HCT116 (cell line): ENCODE results near the gene BICD1.

Experiments
- CEBPB ChIP-seq: IDR thresholded peaks from 2 replicates; pipeline ENCODE4 v1.6.1; 2012; ENCODE audit warnings: low read depth
- CTCF ChIP-seq, 3 experiments: fragments of 200-600 bp in 1 of 3; sonication (generic) in 1 of 3; IDR thresholded peaks in 2 of 3; conservative IDR thresholded peaks in 1 of 3; 2 replicates each; pipeline ENCODE4 v1.5.1; 2012 to 2017; ENCODE audit warnings: low read depth in 2 of 3, low read length in 2 of 3, antibody characterized with exemption in 1 of 3, borderline replicate concordance in 1 of 3, control low read depth in 1 of 3, mild to moderate bottlenecking in 1 of 3, mixed read lengths in 1 of 3, mixed run types in 1 of 3, moderate library complexity in 1 of 3; ENCODE audit not compliant: insufficient read depth in 1 of 3
- EZH2 ChIP-seq: fragments of 200-600 bp; sonication (generic); IDR thresholded peaks from 2 replicates; pipeline ENCODE4 v1.6.1; 2017; ENCODE audit warnings: antibody characterized with exemption, mixed run types
- JUND ChIP-seq: IDR thresholded peaks from 2 replicates; pipeline ENCODE4 v1.6.1; 2012
- POLR2A ChIP-seq: IDR thresholded peaks from 2 replicates; pipeline ENCODE4 v1.7.0; 2011; ENCODE audit warnings: borderline replicate concordance; ENCODE audit not compliant: insufficient read depth, insufficient read length; ENCODE audit errors: extremely low read depth
- POLR2AphosphoS5 ChIP-seq: IDR thresholded peaks from 2 replicates; pipeline ENCODE4 v1.6.1; 2011; ENCODE audit warnings: mild to moderate bottlenecking, low read depth, low read length, moderate library complexity
- TCF7L2 ChIP-seq: IDR thresholded peaks from 2 replicates; pipeline ENCODE4 v1.7.0; 2011; ENCODE audit warnings: borderline replicate concordance, inconsistent platforms; ENCODE audit not compliant: insufficient read depth, insufficient read length; ENCODE audit errors: extremely low read depth
- YY1 ChIP-seq: IDR thresholded peaks from 2 replicates; pipeline ENCODE4 v1.6.1; 2011; ENCODE audit warnings: low read length, low read depth, moderate library complexity, mild to moderate bottlenecking; ENCODE audit not compliant: insufficient replicate concordance; ENCODE audit errors: extremely low read depth
- ZBTB33 ChIP-seq: IDR thresholded peaks from 2 replicates; pipeline ENCODE4 v1.6.1; 2011; ENCODE audit warnings: mild to moderate bottlenecking, low read length, moderate library complexity; ENCODE audit not compliant: insufficient replicate concordance; ENCODE audit errors: extremely low read depth
- ZFX ChIP-seq: fragments of 450-650 bp; IDR thresholded peaks from 2 replicates; pipeline ENCODE4 v1.6.1; 2017
- TF ChIP-seq, protein P1 (sequence below): IDR thresholded peaks from 2 replicates; pipeline ENCODE4 v1.6.1; 2012
- TF ChIP-seq, protein P2 (sequence below): IDR thresholded peaks from 2 replicates; pipeline ENCODE4 v1.6.1; 2012; ENCODE audit warnings: low read depth

DNA sequence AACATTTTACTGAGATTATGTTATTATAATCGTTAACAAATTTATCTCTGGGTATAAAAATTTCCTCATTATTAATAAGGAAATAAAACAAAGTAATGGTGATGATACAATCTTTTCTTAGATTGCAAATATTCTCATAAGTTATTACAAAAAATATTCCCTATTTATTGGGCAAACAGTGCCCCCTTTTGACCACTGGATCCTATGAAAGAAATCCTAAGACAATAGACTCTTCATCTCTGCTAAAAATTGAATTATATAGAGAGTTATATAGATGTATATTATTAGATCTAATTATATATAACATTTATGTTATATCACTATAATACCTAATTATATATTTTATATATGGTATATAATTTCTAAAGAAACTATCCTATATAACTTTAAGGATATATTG lies 198.5 kb downstream of the BICD1 start:
- TF ChIP-seq CTCF (IDR thresholded peaks at IDR 0.05 in 2 of 3, conservative IDR thresholded peaks at IDR 0.05 in 1 of 3; ENCODE audit: borderline replicate concordance in 1 of 3, insufficient read depth in 1 of 3, low read depth in 2 of 3, low read length in 2 of 3) (peak; percentile 46 to 68 (median 59)), TCF7L2 (no peak), ZBTB33 (no peak), CEBPB (no peak), POLR2AphosphoS5 (no peak), POLR2A (no peak), ZFX (no peak), YY1 (no peak), EZH2 (no peak), JUND (no peak)
- TF ChIP-seq, protein P1, sequence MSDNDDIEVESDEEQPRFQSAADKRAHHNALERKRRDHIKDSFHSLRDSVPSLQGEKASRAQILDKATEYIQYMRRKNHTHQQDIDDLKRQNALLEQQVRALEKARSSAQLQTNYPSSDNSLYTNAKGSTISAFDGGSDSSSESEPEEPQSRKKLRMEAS, result no peak
- TF ChIP-seq, protein P2, sequence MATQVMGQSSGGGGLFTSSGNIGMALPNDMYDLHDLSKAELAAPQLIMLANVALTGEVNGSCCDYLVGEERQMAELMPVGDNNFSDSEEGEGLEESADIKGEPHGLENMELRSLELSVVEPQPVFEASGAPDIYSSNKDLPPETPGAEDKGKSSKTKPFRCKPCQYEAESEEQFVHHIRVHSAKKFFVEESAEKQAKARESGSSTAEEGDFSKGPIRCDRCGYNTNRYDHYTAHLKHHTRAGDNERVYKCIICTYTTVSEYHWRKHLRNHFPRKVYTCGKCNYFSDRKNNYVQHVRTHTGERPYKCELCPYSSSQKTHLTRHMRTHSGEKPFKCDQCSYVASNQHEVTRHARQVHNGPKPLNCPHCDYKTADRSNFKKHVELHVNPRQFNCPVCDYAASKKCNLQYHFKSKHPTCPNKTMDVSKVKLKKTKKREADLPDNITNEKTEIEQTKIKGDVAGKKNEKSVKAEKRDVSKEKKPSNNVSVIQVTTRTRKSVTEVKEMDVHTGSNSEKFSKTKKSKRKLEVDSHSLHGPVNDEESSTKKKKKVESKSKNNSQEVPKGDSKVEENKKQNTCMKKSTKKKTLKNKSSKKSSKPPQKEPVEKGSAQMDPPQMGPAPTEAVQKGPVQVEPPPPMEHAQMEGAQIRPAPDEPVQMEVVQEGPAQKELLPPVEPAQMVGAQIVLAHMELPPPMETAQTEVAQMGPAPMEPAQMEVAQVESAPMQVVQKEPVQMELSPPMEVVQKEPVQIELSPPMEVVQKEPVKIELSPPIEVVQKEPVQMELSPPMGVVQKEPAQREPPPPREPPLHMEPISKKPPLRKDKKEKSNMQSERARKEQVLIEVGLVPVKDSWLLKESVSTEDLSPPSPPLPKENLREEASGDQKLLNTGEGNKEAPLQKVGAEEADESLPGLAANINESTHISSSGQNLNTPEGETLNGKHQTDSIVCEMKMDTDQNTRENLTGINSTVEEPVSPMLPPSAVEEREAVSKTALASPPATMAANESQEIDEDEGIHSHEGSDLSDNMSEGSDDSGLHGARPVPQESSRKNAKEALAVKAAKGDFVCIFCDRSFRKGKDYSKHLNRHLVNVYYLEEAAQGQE, result no peak
